Ishikawa (cell line): ENCODE data around the gene ACP7.

Experiments used
- FOXM1 ChIP-seq: IDR thresholded peaks from 2 replicates; pipeline ENCODE4 v1.6.1; 2012; ENCODE audit warnings: low read depth, borderline replicate concordance
- REST ChIP-seq: IDR thresholded peaks from 2 replicates; pipeline ENCODE4 v1.6.1; 2012; ENCODE audit warnings: low read depth, mild to moderate bottlenecking

- TF ChIP-seq FOXM1 (no peak), REST (no peak)
Measured at GRCh38 chr19:39036581-39036980, 47.6 kb upstream of the ACP7 start.
